ENCODE data around the gene MYADM.

MYADM gene

GRCh38 chr19:53875602-53876325, 8.1 kb downstream of the MYADM start:
- no peak overlapping the region for H3K27ac ChIP-seq (ENCODE audit: low read depth, low read length)
- peaks cover 10% of the 10 kb centered on the region for H3K4me1 ChIP-seq (ENCODE audit: control insufficient read depth, low read length)
- no peaks in the 10 kb centered on the region for H4K20me1 ChIP-seq (ENCODE audit: control insufficient read depth, insufficient read depth, low read depth, low read length)
- H3K4me3 ChIP-seq (ENCODE audit: low read length), result no peak overlapping the region
- H3K9me3 ChIP-seq (ENCODE audit: control insufficient read depth, insufficient read depth, low read length), result no peaks in the 10 kb centered on the region
- H3F3A ChIP-seq (ENCODE audit: control insufficient read depth, insufficient read depth), result no peaks in the 10 kb centered on the region
- peaks cover 5% of the 10 kb centered on the region for H3K27me3 ChIP-seq (ENCODE audit: control insufficient read depth, low read length)
- H3K36me3 ChIP-seq (ENCODE audit: control insufficient read depth, low read length), result no peaks in the 10 kb centered on the region
- no peak overlapping the region for H3K4me2 ChIP-seq (ENCODE audit: low read length)
- TF ChIP-seq CTCF (IDR thresholded peaks at IDR 0.05; ENCODE audit: low read depth, low read length, poor library complexity, severe bottlenecking) (no peak), EZH2phosphoT487 (IDR thresholded peaks at IDR 0.05; ENCODE audit: borderline replicate concordance, low read length) (no peak)
- no peaks in the 10 kb centered on the region for H3K79me2 ChIP-seq (ENCODE audit: control insufficient read depth, low read length)
- no peaks in the 10 kb centered on the region for H3K9me2 ChIP-seq (replicated peaks; ENCODE audit: control insufficient read depth, low read length)

GRCh38 chr19:53876651-53877224, 9.1 kb downstream of the MYADM start:
- Histone ChIP-seq H3K9me2 (replicated peaks; ENCODE audit: control insufficient read depth, low read length) (no peaks in the 10 kb centered on the region), H3K4me1 (ENCODE audit: control insufficient read depth, low read length) (peaks cover 8% of the 10 kb centered on the region), H3F3A (ENCODE audit: control insufficient read depth, insufficient read depth) (no peaks in the 10 kb centered on the region), H3K27me3 (ENCODE audit: control insufficient read depth, low read length) (peaks cover 15% of the 10 kb centered on the region), H3K4me3 (ENCODE audit: low read length) (no peak overlapping the region), H3K27ac (ENCODE audit: low read depth, low read length) (no peak overlapping the region), H3K79me2 (ENCODE audit: control insufficient read depth, low read length) (no peaks in the 10 kb centered on the region), H4K20me1 (ENCODE audit: control insufficient read depth, insufficient read depth, low read depth, low read length) (no peaks in the 10 kb centered on the region), H3K9me3 (ENCODE audit: control insufficient read depth, insufficient read depth, low read length) (no peaks in the 10 kb centered on the region), H3K4me2 (ENCODE audit: low read length) (no peak overlapping the region), H3K36me3 (ENCODE audit: control insufficient read depth, low read length) (no peaks in the 10 kb centered on the region)
- TF ChIP-seq CTCF (IDR thresholded peaks at IDR 0.05; ENCODE audit: low read depth, low read length, poor library complexity, severe bottlenecking) (no peak), EZH2phosphoT487 (IDR thresholded peaks at IDR 0.05; ENCODE audit: borderline replicate concordance, low read length) (no peak)

GRCh38 chr19:53877361-53877766, 9.7 kb downstream of the MYADM start:
- Histone ChIP-seq H3K36me3 (ENCODE audit: control insufficient read depth, low read length) (no peaks in the 10 kb centered on the region), H3K27me3 (ENCODE audit: control insufficient read depth, low read length) (peaks cover 21% of the 10 kb centered on the region), H3K27ac (ENCODE audit: low read depth, low read length) (no peak overlapping the region), H3K79me2 (ENCODE audit: control insufficient read depth, low read length) (no peaks in the 10 kb centered on the region), H4K20me1 (ENCODE audit: control insufficient read depth, insufficient read depth, low read depth, low read length) (no peaks in the 10 kb centered on the region), H3K9me3 (ENCODE audit: control insufficient read depth, insufficient read depth, low read length) (no peaks in the 10 kb centered on the region), H3K4me1 (ENCODE audit: control insufficient read depth, low read length) (peaks cover 14% of the 10 kb centered on the region), H3K9me2 (replicated peaks; ENCODE audit: control insufficient read depth, low read length) (no peaks in the 10 kb centered on the region), H3K4me2 (ENCODE audit: low read length) (no peak overlapping the region), H3F3A (ENCODE audit: control insufficient read depth, insufficient read depth) (no peaks in the 10 kb centered on the region), H3K4me3 (ENCODE audit: low read length) (no peak overlapping the region)
- TF ChIP-seq EZH2phosphoT487 (IDR thresholded peaks at IDR 0.05; ENCODE audit: borderline replicate concordance, low read length) (no peak), CTCF (IDR thresholded peaks at IDR 0.05; ENCODE audit: low read depth, low read length, poor library complexity, severe bottlenecking) (no peak)
